GM23338 (cell line): ENCODE results near the gene DAPK2. TPM values are rescaled to one million over a fixed set of nuclear protein-coding genes. Genes with fewer than 3 reads are reported as not detected.

Experiments
- ATAC-seq: fragments of 200-7000 bp; cut with Tn5 transposase; 3 replicates; pipeline ENCODE4 v1.9.1; 2020
- DNase-seq: peaks from one replicate; pipeline ENCODE4 v3.0.0-alpha.2; 2015; ENCODE audit warnings: low spot score
- H2AFZ ChIP-seq: fragments of 200-600 bp; sonication (generic); 2 replicates; pipeline ENCODE4 v1.8.0; 2016; ENCODE audit warnings: antibody characterized with exemption, mild to moderate bottlenecking, moderate library complexity
- H3F3A ChIP-seq: fragments of 200-600 bp; sonication (generic); replicated peaks from 2 replicates; pipeline ENCODE4 v1.8.0; 2017; ENCODE audit warnings: antibody characterized with exemption, mixed run types, low read depth
- H3K27ac ChIP-seq: fragments of 200-600 bp; sonication (generic); 2 replicates; pipeline ENCODE4 v1.6.1; 2016; ENCODE audit warnings: low read depth
- H3K27me3 ChIP-seq: fragments of 200-600 bp; sonication (generic); 2 replicates; pipeline ENCODE4 v1.8.0; 2016; ENCODE audit warnings: mild to moderate bottlenecking, mixed run types, moderate library complexity; ENCODE audit not compliant: insufficient read depth
- H3K36me3 ChIP-seq: fragments of 200-600 bp; sonication (generic); 2 replicates; pipeline ENCODE4 v1.8.0; 2016; ENCODE audit warnings: mild to moderate bottlenecking; ENCODE audit not compliant: insufficient read depth
- H3K4me1 ChIP-seq: fragments of 200-600 bp; sonication (generic); 2 replicates; pipeline ENCODE4 v1.8.0; 2016; ENCODE audit warnings: mild to moderate bottlenecking, moderate library complexity; ENCODE audit not compliant: insufficient read depth
- H3K4me2 ChIP-seq: fragments of 200-600 bp; sonication (generic); 2 replicates; pipeline ENCODE4 v1.7.1; 2017; ENCODE audit warnings: mixed run types
- H3K4me3 ChIP-seq: fragments of 200-600 bp; sonication (generic); 2 replicates; pipeline ENCODE4 v1.6.1; 2016; ENCODE audit warnings: mixed run types
- H3K79me2 ChIP-seq: fragments of 200-600 bp; sonication (generic); replicated peaks from 2 replicates; pipeline ENCODE4 v1.8.0; 2017; ENCODE audit warnings: mild to moderate bottlenecking; ENCODE audit not compliant: insufficient read depth
- H3K9me2 ChIP-seq: fragments of 200-600 bp; sonication (generic); 2 replicates; pipeline ENCODE4 v1.8.0; 2017; ENCODE audit not compliant: insufficient read depth
- H4K20me1 ChIP-seq: fragments of 200-600 bp; sonication (generic); replicated peaks from 2 replicates; pipeline ENCODE4 v1.8.0; 2017; ENCODE audit warnings: mild to moderate bottlenecking; ENCODE audit not compliant: insufficient read depth
- H3K27ac Mint-ChIP-seq: 2 replicates; pipeline ENCODE4 v1.8.0; 2020; ENCODE audit warnings: inconsistent platforms, mild to moderate bottlenecking, moderate library complexity, mixed read lengths
- H3K27me3 Mint-ChIP-seq: 3 replicates; pipeline ENCODE4 v1.8.0; 2022; ENCODE audit warnings: low read depth, mild to moderate bottlenecking, moderate library complexity, mixed read lengths, inconsistent platforms; ENCODE audit not compliant: insufficient read depth, poor library complexity
- H3K36me3 Mint-ChIP-seq: 3 replicates; pipeline ENCODE4 v1.8.0; 2021; ENCODE audit warnings: low read depth, mild to moderate bottlenecking, inconsistent platforms, moderate library complexity, mixed read lengths
- H3K4me1 Mint-ChIP-seq: 3 replicates; pipeline ENCODE4 v1.8.0; 2020; ENCODE audit warnings: mild to moderate bottlenecking, inconsistent platforms, mixed read lengths
- H3K4me3 Mint-ChIP-seq: 3 replicates; pipeline ENCODE4 v1.8.0; 2021; ENCODE audit warnings: moderate library complexity, mild to moderate bottlenecking, inconsistent platforms, mixed read lengths
- H3K9me3 Mint-ChIP-seq: 3 replicates; pipeline ENCODE4 v1.8.0; 2020; ENCODE audit warnings: moderate library complexity, mild to moderate bottlenecking, inconsistent platforms, mixed read lengths
- CREB1 ChIP-seq: fragments of 250-450 bp; sonication (Bioruptor Pico); IDR thresholded peaks from 2 replicates; pipeline ENCODE4 v1.5.0; 2020; ENCODE audit warnings: low read depth, mild to moderate bottlenecking, moderate library complexity
- EZH2 ChIP-seq: fragments of 200-600 bp; sonication (generic); IDR thresholded peaks from one replicate; pipeline ENCODE4 v1.8.0; 2017; ENCODE audit warnings: antibody characterized with exemption, mild to moderate bottlenecking, low read depth; ENCODE audit not compliant: unreplicated experiment
- NANOG ChIP-seq: IDR thresholded peaks from 2 replicates; pipeline ENCODE4 v1.6.1; 2016; ENCODE audit warnings: antibody characterized with exemption, borderline replicate concordance
- STAT1 ChIP-seq: IDR thresholded peaks from one replicate; pipeline ENCODE4 v1.6.1; 2016; ENCODE audit warnings: antibody characterized with exemption; ENCODE audit not compliant: unreplicated experiment
- ZNF114 ChIP-seq: fragments of 250-450 bp; sonication (Bioruptor Pico); IDR thresholded peaks from 2 replicates; pipeline ENCODE4 v1.5.0; 2020; ENCODE audit warnings: mild to moderate bottlenecking, moderate library complexity
- ZNF331 ChIP-seq: fragments of 250-450 bp; sonication (Bioruptor Pico); IDR thresholded peaks from 2 replicates; pipeline ENCODE4 v1.5.0; 2020; ENCODE audit warnings: low read depth, mild to moderate bottlenecking, moderate library complexity
- polyA plus RNA-seq: library from polyadenylated mRNA; unstranded; fragments of >200 nt; fragmentation: Nextera tagmentation; extraction: Ambion mirVana; gene quantifications from 2 replicates; pipeline ENCODE4 v1.2.1, GENCODE V29; 2016
- total RNA-seq: library from RNA; depleted of rRNA; stranded (reverse); fragments of >200 nt; shearing (Covaris generic); gene quantifications from 2 replicates; pipeline ENCODE4 v1.2.3, GENCODE V29; 2014
- TF ChIP-seq, protein P1 (sequence below), 2 experiments: fragments of 200-600 bp in 1 of 2; sonication (generic) in 1 of 2; conservative IDR thresholded peaks; 2 replicates each; pipeline versions ENCODE4 v1.5.1 to v1.6.1; 2016 to 2017; ENCODE audit warnings: antibody characterized with exemption in 2 of 2, low read depth in 2 of 2, mild to moderate bottlenecking in 2 of 2, moderate library complexity in 1 of 2
- TF ChIP-seq, protein P2 (sequence below): fragments of 250-450 bp; sonication (Bioruptor Pico); IDR thresholded peaks from 2 replicates; pipeline ENCODE4 v1.5.0; 2020; ENCODE audit warnings: mild to moderate bottlenecking, moderate library complexity
- TF ChIP-seq, protein P3 (sequence below): IDR thresholded peaks from 2 replicates; pipeline ENCODE4 v1.6.1; 2016; ENCODE audit warnings: antibody characterized with exemption

Gene DAPK2
- total and polyA plus RNA-seq, 2 experiments from 2014 or later = 1.6 to 3.1 TPM

DNA sequence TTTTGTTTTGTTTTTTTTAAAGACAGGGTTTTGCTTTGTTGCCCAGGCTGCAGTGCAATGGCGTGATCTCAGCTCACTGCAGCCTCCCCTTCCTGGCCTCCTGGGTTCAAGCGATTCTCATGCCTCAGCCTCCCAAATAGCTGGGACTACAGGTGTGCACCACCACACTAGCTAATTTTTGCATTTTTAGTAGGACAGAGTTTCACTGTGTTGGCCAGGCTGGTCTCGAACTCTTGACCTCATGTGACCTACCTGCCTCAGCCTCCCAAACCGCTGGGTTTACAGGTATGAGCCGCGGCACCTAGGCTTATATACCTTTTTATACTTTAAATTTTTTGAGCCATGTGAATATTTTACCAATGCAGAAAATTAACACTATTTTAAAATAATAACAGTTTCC lies 155.7 kb downstream of the DAPK2 start:
- no peaks in the 10 kb centered on the region for H3F3A ChIP-seq
- no peaks in the 10 kb centered on the region for H3K36me3 ChIP-seq
- ATAC-seq = no peak
- H3K27me3 ChIP-seq = no peaks in the 10 kb centered on the region
- H3K9me3 Mint-ChIP-seq = no peaks in the 10 kb centered on the region
- no peak overlapping the region for H3K4me2 ChIP-seq
- H4K20me1 ChIP-seq = no peaks in the 10 kb centered on the region
- H3K4me1 ChIP-seq = no peaks in the 10 kb centered on the region
- H3K27ac ChIP-seq = no peak overlapping the region
- peaks cover 8% of the 10 kb centered on the region for H3K4me1 Mint-ChIP-seq
- H3K27ac Mint-ChIP-seq = no peak overlapping the region
- TF ChIP-seq ZNF114 (no peak), CREB1 (CRISPR knock-in tag) (no peak), STAT1 (no peak), ZNF331 (CRISPR knock-in tag) (no peak), EZH2 (no peak), NANOG (no peak)
- TF ChIP-seq, protein P1, sequence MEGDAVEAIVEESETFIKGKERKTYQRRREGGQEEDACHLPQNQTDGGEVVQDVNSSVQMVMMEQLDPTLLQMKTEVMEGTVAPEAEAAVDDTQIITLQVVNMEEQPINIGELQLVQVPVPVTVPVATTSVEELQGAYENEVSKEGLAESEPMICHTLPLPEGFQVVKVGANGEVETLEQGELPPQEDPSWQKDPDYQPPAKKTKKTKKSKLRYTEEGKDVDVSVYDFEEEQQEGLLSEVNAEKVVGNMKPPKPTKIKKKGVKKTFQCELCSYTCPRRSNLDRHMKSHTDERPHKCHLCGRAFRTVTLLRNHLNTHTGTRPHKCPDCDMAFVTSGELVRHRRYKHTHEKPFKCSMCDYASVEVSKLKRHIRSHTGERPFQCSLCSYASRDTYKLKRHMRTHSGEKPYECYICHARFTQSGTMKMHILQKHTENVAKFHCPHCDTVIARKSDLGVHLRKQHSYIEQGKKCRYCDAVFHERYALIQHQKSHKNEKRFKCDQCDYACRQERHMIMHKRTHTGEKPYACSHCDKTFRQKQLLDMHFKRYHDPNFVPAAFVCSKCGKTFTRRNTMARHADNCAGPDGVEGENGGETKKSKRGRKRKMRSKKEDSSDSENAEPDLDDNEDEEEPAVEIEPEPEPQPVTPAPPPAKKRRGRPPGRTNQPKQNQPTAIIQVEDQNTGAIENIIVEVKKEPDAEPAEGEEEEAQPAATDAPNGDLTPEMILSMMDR (conservative IDR thresholded peaks at IDR 0.05; ENCODE audit: low read depth in 2 of 2) = no peak
- TF ChIP-seq, protein P2, sequence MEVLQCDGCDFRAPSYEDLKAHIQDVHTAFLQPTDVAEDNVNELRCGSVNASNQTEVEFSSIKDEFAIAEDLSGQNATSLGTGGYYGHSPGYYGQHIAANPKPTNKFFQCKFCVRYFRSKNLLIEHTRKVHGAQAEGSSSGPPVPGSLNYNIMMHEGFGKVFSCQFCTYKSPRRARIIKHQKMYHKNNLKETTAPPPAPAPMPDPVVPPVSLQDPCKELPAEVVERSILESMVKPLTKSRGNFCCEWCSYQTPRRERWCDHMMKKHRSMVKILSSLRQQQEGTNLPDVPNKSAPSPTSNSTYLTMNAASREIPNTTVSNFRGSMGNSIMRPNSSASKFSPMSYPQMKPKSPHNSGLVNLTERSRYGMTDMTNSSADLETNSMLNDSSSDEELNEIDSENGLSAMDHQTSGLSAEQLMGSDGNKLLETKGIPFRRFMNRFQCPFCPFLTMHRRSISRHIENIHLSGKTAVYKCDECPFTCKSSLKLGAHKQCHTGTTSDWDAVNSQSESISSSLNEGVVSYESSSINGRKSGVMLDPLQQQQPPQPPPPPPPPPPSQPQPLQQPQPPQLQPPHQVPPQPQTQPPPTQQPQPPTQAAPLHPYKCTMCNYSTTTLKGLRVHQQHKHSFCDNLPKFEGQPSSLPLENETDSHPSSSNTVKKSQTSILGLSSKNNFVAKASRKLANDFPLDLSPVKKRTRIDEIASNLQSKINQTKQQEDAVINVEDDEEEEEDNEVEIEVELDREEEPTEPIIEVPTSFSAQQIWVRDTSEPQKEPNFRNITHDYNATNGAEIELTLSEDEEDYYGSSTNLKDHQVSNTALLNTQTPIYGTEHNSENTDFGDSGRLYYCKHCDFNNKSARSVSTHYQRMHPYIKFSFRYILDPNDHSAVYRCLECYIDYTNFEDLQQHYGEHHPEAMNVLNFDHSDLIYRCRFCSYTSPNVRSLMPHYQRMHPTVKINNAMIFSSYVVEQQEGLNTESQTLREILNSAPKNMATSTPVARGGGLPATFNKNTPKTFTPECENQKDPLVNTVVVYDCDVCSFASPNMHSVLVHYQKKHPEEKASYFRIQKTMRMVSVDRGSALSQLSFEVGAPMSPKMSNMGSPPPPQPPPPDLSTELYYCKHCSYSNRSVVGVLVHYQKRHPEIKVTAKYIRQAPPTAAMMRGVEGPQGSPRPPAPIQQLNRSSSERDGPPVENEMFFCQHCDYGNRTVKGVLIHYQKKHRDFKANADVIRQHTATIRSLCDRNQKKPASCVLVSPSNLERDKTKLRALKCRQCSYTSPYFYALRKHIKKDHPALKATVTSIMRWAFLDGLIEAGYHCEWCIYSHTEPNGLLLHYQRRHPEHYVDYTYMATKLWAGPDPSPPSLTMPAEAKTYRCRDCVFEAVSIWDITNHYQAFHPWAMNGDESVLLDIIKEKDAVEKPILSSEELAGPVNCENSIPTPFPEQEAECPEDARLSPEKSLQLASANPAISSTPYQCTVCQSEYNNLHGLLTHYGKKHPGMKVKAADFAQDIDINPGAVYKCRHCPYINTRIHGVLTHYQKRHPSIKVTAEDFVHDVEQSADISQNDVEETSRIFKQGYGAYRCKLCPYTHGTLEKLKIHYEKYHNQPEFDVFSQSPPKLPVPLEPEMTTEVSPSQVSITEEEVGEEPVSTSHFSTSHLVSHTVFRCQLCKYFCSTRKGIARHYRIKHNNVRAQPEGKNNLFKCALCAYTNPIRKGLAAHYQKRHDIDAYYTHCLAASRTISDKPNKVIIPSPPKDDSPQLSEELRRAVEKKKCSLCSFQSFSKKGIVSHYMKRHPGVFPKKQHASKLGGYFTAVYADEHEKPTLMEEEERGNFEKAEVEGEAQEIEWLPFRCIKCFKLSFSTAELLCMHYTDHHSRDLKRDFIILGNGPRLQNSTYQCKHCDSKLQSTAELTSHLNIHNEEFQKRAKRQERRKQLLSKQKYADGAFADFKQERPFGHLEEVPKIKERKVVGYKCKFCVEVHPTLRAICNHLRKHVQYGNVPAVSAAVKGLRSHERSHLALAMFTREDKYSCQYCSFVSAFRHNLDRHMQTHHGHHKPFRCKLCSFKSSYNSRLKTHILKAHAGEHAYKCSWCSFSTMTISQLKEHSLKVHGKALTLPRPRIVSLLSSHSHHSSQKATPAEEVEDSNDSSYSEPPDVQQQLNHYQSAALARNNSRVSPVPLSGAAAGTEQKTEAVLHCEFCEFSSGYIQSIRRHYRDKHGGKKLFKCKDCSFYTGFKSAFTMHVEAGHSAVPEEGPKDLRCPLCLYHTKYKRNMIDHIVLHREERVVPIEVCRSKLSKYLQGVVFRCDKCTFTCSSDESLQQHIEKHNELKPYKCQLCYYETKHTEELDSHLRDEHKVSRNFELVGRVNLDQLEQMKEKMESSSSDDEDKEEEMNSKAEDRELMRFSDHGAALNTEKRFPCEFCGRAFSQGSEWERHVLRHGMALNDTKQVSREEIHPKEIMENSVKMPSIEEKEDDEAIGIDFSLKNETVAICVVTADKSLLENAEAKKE (CRISPR knock-in tag) = no peak
- TF ChIP-seq, protein P3, sequence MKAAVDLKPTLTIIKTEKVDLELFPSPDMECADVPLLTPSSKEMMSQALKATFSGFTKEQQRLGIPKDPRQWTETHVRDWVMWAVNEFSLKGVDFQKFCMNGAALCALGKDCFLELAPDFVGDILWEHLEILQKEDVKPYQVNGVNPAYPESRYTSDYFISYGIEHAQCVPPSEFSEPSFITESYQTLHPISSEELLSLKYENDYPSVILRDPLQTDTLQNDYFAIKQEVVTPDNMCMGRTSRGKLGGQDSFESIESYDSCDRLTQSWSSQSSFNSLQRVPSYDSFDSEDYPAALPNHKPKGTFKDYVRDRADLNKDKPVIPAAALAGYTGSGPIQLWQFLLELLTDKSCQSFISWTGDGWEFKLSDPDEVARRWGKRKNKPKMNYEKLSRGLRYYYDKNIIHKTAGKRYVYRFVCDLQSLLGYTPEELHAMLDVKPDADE = no peak
- H3K36me3 Mint-ChIP-seq = no peaks in the 10 kb centered on the region
- H3K9me2 ChIP-seq = no peaks in the 10 kb centered on the region
- no peak overlapping the region for H3K4me3 Mint-ChIP-seq
- H3K79me2 ChIP-seq = no peaks in the 10 kb centered on the region
- H3K4me3 ChIP-seq = no peak overlapping the region
- H2AFZ ChIP-seq = no peak overlapping the region
- no peak for DNase-seq
- H3K27me3 Mint-ChIP-seq = no peaks in the 10 kb centered on the region
